ENCODE results near the gene TTC27.

TTC27 gene

DNA sequence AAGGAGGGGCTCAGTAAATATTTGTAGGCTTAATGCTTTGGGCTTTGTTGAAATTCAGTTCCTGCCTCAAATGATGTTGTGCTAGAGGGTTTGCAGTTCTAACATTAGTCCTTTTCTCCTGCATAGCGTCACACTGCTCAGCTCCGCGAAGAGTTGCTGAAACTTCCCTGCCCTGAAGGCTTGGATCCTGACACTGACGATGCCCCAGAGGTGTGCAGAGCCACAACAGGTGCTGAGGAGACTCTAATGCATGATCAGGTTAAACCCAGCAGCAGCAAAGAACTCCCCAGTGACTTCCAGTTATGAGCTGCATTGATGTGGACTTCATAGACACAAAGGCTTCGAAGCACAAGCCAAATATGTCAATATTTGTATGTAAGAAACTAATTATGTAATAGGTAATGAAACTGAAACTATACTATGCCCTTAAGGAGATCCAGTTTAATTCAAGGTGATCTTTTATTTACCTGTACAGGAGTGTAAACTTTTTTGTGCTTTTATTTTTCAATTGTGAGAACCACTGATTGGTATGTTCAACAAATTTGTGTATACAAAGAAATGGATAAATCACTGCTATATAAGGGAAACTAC lies 10.2 kb upstream of the TTC27 start:
- in situ Hi-C loops (cut with HindIII; ENCODE audit: low sequenced_read_pairs): no loop called here
- TF ChIP-seq, protein P1, sequence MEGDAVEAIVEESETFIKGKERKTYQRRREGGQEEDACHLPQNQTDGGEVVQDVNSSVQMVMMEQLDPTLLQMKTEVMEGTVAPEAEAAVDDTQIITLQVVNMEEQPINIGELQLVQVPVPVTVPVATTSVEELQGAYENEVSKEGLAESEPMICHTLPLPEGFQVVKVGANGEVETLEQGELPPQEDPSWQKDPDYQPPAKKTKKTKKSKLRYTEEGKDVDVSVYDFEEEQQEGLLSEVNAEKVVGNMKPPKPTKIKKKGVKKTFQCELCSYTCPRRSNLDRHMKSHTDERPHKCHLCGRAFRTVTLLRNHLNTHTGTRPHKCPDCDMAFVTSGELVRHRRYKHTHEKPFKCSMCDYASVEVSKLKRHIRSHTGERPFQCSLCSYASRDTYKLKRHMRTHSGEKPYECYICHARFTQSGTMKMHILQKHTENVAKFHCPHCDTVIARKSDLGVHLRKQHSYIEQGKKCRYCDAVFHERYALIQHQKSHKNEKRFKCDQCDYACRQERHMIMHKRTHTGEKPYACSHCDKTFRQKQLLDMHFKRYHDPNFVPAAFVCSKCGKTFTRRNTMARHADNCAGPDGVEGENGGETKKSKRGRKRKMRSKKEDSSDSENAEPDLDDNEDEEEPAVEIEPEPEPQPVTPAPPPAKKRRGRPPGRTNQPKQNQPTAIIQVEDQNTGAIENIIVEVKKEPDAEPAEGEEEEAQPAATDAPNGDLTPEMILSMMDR (IDR thresholded peaks at IDR 0.05; ENCODE audit: low read depth, low read length): no peak
- no peak for DNase-seq (ENCODE audit: low read depth, low spot score)
- no peak overlapping the region for H3K4me3 ChIP-seq (ENCODE audit: low read depth, low read length)

DNA sequence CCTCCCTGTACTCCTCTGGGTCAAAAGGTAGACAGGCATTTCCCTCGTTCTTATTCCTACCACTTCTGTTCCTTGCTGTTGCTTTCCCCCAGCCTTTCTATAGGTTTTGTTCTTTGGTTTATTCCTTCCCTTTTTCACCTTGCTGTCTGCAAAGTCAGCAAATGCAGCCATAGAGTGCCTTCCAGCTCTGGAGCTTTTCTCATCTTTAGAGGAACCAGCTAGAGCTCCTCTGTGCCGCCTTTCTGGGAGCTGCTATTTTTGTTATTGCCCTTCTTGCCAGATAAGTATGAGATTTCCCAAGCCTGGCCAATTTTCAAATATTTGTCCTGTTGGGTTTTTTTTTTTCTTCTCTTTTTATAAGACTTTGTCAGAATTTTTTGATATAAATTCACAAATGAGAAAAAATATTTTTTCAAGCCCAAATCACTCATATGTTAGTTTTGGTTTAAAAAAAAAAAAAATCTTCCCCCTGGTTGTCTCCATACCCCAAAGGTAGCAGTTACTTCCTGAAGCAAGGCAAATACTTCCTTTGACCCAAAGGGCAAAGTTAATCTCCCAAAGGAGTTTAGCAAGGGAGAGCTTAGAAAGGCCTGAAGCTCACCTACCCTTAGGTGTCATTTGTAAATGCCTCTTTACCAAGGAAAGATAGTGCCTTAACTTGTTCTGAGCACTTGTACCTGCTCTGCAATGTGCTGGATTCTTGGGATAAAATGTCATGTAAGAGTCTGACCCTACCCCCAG lies 5.1 kb upstream of the TTC27 start:
- no peak overlapping the region for H3K4me3 ChIP-seq (ENCODE audit: low read depth, low read length)
- DNase-seq (ENCODE audit: low read depth, low spot score): no peak
- in situ Hi-C loops (cut with HindIII; ENCODE audit: low sequenced_read_pairs): no loop called here
- TF ChIP-seq, protein P1 (IDR thresholded peaks at IDR 0.05; ENCODE audit: low read depth, low read length): no peak

DNA sequence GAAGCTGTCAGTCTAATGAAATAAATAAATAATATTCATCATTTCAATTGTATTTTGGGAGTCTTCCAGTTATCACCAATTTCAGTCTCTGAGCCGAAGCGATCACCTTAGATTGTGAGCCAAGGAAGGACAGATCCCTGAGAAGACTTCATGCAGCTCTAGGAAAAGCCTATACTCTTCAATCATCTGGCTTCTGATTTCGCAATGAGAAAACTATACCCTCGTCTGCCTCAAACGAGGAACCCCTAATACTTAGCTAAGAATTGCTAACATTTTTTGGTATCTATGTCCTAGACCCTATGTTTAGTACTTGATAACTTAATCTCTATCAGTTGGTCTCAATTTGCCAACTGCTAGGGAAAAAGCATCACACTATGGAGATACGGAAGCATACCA lies 4.5 kb upstream of the TTC27 start:
- TF ChIP-seq, protein P1 (IDR thresholded peaks at IDR 0.05; ENCODE audit: low read depth, low read length): no peak
- no peak overlapping the region for H3K4me3 ChIP-seq (ENCODE audit: low read depth, low read length)
- in situ Hi-C loops (cut with HindIII; ENCODE audit: low sequenced_read_pairs): no loop called here
- DNase-seq (ENCODE audit: low read depth, low spot score): no peak

DNA sequence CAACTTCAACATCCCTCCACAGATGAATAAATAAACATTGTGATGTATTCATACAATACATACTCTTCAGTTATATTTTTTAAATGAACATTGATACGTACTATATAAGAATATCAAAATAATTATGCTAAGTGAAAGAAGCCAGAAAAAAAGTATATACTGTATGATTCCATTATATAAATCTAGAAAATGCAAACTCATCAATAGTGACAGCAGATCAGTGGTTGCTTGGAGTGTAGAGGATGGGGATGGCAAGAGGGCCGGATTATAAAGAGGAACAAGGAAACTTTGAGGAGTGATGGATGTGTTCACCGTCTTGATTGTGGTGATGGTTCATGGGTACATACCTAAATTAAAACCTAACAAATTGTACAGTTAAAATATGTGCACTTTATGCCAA lies 3.0 kb upstream of the TTC27 start:
- no peak for DNase-seq (ENCODE audit: low read depth, low spot score)
- H3K4me3 ChIP-seq (ENCODE audit: low read depth, low read length): no peak overlapping the region
- TF ChIP-seq, protein P1 (IDR thresholded peaks at IDR 0.05; ENCODE audit: low read depth, low read length): no peak
- in situ Hi-C loops (cut with HindIII; ENCODE audit: low sequenced_read_pairs): no loop called here

DNA sequence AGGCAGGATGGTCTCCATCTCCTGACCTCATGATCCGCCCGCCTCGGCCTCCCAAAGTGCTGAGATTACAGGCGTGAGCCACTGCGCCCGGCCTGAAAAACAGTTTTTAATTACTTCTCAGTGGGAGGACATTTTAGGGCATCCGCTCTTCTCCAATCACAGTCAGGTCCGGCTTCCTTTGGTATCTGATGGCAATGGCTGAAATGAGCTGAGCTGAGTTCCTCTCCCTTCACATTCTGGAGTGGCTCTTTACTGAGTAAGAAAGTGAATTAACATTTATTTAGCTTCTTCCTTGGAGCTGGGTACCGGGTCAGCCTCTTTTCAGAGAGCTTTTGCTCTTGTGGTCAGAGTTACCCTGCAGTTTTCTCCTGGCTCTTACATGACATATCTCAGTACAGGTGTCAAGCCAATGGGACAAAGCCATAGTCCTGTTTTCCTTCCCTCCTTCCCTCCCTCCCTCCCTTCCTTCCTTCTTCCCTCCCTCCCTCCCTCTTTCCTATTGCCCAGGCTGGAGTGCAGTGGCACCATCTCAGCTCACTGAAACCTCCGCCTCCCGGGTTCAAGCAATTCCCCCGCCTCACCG lies 1.1 kb upstream of the TTC27 start:
- H3K4me3 ChIP-seq (ENCODE audit: low read depth, low read length): no peak overlapping the region
- in situ Hi-C loops (cut with HindIII; ENCODE audit: low sequenced_read_pairs): no loop called here
- TF ChIP-seq, protein P1 (IDR thresholded peaks at IDR 0.05; ENCODE audit: low read depth, low read length): no peak
- DNase-seq (ENCODE audit: low read depth, low spot score): no peak

DNA sequence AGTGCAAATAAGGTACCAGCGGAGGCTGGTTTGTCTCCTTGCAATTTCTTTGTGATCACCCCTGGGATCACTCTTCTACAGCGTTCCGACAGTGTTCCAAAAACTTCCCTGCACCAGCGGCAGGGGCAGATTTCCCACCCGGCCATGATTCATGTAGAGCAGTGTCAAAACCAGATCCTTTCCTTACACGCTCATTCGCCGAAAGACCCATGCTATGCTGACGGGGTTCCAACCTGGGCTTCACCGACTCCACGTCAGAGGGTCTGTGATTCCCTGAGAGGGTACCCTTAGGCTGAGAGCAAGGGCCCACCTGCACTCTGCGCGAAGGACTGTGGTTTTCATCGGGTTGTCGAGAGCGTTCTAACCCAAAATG lies 423 bp upstream of the TTC27 start:
- H3K4me3 ChIP-seq (ENCODE audit: low read depth, low read length): peak overlapping the region; percentile 97
- no peak for DNase-seq (ENCODE audit: low read depth, low spot score)
- in situ Hi-C loops (cut with HindIII; ENCODE audit: low sequenced_read_pairs): no loop called here
- TF ChIP-seq, protein P1 (IDR thresholded peaks at IDR 0.05; ENCODE audit: low read depth, low read length): peak; percentile 31

Measured in astrocyte of the spinal cord (primary cell).